D341Med (cell line): ENCODE measurements around the gene PPHLN1.
"Not testable (repeated sequence)": the region's sequence is repeated elsewhere in the genome, so short reads cannot be mapped to it uniquely, and the experiment has no call there.

Experiments used
- DNase-seq: peaks from one replicate; pipeline ENCODE4 v3.0.0; 2012; ENCODE audit warnings: low spot score

PPHLN1 gene

DNA sequence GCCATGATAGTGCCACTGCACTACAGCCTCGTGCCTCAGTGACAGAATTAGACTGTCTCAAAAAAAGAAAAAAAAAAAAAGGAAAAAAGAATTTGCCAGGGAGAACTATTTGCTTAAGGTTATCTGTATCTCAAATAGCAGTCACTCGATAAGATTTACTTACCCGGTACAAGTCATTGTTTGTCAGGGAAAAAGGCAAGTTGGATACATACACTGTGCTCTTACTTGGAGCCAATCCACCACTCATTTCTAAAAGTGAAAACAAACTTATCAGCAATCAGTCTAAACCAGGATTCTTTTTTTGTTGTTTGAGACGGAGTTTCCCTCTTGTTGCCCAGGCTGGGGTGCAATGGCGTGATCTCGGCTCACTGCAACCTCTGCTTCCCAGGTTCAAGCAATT, 2.1 kb upstream of the PPHLN1 start:
- DNase-seq: no peak

DNA sequence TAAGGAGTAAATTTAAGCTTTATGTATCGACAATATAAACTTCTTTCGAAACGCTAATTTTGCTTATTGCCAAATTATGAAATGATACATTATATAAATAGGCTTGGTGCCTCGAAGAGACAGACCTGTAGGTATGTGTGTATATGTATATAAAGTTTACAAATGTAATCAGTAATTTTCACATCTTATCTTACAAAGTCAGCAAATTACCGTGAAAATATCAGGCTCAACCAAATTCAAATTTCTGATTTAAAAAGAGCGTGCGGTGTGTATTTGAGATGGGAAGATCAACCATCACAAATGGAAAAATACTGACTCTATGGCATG, 678 bp upstream of the PPHLN1 start:
- DNase-seq: no peak

DNA sequence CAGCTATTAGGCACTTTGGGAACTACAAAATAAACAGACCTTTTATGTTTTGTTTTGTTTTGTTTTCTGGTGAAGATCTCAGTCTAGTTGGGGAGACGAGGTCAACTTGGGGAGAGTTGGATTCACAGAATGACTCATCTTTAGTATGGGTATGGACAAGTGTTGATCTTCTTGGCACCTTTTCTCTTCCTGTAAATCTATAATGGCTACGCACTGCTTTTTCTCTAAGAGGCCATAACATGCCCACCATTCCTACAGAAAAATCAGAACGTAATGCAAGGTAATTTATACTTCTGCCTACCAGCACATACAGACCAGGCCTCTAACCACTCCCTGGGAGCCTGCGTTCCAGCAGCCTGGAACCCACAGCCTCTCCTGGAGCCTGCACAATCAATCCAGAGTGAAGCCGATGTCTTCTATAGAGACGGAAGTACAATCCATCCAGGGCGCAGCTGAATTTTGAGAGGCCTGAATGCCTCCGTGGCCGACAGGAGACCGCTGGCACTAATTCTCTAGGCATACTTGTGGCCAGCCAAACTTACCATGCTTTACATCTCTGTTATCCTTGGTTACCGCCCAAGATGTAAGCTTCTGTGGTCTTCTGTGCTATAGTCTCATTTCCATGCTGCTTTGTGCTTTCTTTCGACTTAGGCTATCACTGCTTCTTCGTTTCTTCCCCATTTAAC, 717 bp downstream of the PPHLN1 start:
- peak; percentile 45 for DNase-seq

DNA sequence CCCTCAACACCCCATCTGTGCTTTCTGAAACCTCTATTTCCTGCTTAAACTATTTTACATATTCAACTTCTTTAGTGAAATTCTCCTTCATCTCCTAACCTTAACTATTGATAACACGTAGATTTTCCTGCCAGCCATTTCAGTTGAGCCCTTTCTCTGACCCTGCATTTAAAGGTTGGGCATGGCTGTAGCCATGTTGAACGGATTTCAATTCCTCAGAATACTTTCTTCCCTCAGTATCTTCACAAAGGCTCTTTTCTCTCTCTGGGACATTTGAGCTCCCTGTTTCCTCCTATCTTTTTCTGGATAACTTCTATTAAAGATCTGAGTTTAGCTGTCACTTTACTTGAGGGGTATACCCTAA, 1.2 kb downstream of the PPHLN1 start:
- DNase-seq: no peak

DNA sequence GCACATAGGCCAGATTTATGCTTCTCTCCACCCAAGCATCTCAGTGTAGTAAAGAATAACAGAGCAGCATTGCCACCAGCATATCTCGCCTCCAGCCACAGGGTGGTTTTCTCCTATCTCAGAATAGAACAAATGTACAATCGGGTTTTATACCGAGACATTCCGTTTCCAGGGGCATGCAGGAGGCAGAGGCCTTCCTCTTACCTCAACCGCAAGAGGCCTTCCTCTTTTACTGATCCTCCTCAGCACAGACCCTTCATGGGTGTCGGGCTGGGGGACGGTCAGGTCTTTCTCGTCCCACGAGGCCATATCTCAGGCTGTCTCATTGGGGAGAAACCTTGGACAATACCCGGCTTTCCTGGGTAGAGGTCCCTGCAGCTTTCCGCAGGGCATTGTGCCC, 4.1 kb downstream of the PPHLN1 start:
- DNase-seq: not testable (repeated sequence)

DNA sequence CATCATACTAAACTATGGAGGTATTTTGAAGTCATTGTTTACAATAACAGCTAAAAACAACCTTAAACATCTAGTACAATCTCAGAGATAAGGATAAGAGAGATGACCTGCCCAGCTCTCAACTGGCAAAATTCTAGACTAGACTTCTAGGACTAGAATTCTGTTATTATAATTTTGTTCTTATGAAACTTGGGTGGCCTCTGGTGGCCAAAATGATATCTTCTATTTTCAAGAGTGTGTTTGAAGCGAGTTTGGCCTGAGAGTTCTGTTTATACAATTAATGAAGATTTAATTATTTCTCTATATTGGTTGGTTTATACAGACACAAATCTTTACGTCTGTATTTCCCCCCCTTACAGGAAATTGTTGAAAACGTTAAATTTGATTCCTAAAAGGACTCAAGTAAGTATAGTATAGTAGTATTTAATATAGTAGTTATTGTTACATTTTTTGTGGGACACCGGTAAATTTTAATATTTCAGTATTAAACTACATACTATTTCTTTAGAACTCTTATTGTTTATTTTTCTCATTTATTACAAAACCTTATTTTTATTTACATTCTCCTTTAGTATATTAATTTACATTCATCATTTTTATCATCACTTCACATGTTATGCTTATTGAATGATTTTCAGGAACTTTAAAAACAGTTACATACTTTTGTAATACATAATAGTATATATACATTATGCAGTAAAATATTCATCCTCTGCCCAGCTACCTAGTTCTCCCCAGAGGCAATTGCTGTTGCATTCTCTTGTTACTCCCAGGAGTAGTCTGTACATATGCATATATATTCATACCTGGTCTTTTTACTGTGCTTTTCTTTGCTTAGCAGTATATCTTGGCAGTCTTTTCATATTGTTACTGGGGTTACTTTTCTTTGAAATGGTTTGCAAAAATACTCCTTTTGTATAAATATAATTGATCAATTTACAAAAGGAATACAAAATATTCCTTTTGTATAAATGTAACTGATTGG, 6.6 kb downstream of the PPHLN1 start:
- peak; percentile 51 for DNase-seq

DNA sequence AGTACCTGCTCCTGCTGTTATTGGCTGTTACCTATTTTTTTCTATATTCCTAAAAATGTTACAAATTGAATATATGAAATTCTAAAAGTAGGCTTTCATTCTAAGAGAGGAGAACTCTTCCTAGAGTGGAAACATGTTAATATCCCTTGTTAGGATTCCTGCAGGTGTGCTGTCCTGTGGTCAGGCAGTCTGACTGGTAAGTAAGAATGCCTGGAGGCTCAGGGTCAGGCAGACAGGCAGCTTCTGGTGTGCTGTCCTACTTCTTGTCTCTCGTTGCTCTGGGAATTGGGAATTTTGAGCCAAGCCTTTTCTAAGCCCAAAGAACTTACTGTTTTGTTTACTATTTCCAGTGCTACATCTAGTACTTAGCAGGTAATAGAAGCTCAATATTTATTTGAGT, 10.3 kb downstream of the PPHLN1 start:
- DNase-seq: no peak

DNA sequence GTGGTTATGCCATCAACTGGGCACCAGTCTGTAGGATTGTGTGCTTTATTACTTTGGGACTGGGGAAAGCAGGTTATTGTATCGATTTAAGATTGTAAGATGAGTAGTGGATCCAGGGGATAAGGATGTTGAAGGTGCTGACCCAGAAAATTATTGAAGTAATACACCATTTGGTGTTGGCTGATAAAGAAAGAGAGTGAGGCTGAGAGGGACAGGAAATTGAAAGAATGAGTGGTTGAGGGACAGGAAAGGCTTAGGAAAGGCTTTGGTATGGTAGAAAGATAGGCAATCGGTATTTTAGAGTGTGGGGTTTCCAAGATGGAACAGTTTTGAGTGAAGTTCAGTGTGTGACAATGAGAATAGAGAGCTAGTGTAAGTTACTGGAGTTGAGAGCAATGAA, 12.3 kb downstream of the PPHLN1 start:
- no peak for DNase-seq

DNA sequence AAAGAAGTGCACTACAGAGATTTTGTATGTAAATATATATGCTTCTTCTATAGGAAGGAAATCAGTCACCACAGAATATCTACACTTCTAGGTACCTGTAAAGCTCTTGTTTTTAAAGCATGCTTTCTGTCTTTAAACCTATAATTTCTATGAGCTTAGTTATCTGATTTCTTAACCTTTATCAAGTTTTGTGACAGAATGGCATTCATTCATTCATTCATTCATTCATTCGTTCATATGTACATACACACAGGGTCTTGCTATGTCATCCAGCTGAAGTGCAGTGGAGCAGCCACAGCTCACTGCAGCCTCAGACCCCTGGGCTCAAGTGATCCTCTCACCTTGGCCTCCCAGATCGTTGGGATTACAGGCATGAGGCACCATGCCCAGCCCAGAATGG, 16.1 kb downstream of the PPHLN1 start:
- DNase-seq: no peak

DNA sequence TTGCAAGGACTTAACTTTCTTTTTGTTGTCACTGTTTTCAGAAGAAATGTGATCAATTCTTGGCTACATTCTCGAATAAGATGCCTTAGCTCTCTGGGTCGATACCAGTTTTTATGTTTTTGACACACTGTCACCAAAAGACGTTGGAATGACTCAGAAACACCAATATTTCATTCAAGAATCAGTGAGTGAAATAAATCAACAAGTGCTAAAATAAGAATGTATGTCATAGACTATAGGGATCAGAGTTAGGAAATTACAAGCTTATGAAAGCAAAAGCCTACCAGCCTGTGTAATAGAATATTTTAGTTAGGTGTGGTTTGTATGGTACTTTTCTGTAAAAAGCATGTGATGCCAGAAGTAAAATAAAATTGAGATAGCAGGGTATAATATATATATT, 17.8 kb downstream of the PPHLN1 start:
- no peak for DNase-seq

DNA sequence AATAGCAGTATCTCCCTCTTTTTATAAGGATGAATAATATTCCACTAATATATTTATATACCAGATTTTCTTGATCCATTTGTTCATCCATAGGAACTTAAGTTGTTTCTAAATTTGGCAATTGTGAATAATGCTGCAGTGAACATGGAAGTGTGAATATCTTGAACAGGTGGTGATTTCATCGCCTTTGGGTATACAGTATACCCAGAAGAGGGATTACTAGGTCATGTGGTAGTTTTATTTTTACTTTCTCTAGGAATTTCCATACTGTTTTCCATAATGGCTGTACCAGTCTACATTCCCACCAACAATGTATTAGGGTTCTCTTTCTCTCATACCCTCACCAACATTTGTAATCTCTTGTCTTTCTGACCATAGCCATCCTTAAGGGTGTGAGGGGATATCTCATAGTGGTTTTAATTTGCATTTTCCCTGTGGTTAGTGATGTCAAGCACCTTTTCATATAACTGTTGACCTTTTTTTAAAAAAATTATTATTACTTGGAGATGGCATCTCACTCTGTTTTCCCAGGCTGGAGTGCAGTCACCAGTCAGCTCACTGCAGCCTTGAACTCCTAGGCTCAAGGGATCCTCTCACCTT, 20.5 kb downstream of the PPHLN1 start:
- DNase-seq: no peak

DNA sequence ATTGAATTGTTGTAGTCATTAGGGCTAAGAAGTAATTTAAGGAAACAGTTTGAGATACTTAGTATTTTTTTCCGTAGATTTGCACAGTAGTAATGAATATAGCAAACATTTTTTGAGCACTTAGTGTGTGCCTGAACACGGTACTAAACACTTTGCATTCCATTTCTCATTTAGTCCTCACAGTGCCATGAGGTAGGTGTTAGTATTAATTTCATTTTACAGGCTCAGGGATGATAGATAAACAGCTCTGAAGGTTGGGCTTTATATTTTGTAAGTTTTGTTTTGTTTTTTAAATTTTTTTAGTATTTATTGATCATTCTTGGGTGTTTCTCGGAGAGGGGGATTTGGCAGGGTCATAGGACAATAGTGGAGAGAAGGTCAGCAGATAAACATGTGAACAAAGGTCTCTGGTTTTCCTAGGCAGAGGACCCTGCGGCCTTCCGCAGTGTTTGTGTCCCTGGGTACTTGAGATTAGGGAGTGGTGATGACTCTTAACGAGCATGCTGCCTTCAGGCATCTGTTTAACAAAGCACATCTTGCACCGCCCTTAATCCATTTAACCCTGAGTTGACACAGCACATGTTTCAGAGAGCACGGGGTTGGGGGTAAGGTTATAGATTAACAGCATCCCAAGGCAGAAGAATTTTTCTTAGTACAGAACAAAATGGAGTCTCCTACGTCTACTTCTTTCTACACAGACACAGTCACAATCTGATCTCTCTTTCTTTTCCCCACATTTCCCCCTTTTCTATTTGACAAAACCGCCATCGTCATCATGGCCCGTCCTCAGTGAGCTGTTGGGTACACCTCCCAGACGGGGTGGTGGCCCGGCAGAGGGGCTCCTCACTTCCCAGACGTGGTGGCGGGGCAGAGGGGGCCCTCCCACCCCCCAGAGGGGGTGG, 23.4 kb downstream of the PPHLN1 start:
- not testable (repeated sequence) for DNase-seq

DNA sequence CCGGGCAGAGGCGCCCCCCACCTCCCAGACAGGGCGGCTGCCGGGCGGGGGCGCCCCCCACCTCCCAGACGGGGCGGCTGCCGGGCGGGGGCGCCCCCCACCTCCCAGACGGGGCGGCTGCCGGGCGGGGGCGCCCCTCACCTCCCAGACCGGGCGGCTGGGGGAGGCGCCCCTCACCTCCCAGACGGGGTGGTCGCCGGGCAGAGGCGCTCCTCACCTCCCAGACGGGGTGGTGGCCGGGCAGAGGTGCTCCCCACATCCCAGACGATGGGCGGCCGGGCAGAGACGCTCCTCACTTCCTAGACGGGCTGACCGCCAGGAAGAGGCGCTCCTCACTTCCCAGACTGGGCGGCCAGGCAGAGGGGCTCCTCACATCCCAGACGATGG, 24.0 kb downstream of the PPHLN1 start:
- not testable (repeated sequence) for DNase-seq

DNA sequence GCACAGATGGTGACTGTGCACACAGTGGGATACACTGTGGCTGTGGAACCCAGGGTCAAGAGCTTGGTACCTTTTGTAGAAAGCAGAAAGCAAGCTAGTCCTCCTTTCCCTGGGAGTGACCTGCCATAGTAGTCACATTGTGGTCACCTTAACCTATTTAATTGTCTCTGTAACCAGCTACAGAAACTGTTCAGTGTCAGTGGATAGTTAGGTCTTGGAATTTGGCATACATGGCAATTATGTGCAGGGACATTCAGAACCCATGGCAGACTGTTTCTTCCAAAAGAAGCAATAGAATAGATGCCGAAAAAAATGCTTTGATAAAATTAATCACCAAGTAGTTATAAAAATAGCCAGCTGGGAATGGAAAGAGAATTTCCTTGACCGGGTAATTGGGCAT, 30.4 kb downstream of the PPHLN1 start:
- no peak for DNase-seq

DNA sequence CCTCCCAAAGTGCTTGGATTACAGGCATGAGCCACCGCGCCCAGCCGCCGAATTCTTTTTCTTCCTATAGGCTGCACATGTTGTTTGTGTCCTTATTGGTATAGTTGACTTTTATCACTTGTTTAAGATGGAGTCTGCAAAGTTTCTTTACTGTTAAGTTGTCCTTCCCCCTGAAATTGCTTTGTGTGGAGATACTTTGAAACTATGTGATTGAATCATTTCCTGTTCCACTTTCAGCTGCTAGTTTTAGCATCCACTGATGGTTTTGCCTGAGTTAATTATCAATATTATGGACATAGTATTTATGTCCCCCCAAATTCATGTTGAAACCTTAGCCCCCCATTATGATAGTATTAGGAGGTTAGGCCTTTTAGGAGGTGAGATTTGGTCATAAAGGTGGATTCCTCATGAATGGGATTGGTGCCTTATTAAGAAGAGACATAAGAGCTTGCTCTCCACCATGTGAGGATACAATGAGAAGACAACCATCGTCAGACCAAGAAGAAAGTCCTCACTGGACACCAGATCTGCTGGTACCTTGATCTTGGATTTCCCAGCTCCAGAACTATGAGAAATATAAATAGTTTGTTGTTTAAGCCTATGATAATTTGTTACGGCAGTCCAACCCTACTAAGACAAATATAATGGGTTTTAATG, 34.9 kb downstream of the PPHLN1 start:
- no peak for DNase-seq

DNA sequence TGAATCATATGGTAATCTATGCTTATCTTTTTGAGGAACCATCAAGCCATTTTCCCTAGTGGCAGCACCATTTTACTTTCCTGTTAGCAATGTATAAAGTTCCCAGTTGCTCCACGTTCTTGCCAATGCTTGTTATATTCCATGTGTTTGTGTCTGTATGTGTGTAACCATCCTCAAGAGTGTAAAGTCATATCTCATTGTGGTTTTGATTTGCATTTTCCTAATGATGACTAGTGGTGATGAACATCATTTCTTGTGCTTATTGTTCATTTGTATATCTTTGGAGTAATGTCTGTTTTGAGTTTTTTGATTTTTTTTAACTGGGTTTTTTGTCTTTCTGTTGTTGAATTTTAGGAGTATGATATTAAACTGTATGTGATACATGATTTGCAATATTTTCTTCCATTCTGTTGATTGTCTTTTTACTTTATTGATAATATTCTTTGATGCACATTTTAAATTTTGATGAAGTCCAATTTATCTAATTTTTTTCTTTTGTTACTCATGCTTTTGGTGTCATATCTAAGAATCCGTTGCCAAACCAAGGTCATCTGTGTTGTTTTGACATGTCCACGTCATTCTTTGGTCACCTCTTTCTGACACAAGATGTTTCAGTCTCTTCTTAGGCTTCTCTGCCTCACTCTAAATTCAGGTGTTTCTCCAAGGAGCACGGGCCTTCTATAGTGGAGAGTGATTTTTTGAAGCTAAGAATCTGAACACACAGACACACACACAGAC, 36.1 kb downstream of the PPHLN1 start:
- DNase-seq: no peak

DNA sequence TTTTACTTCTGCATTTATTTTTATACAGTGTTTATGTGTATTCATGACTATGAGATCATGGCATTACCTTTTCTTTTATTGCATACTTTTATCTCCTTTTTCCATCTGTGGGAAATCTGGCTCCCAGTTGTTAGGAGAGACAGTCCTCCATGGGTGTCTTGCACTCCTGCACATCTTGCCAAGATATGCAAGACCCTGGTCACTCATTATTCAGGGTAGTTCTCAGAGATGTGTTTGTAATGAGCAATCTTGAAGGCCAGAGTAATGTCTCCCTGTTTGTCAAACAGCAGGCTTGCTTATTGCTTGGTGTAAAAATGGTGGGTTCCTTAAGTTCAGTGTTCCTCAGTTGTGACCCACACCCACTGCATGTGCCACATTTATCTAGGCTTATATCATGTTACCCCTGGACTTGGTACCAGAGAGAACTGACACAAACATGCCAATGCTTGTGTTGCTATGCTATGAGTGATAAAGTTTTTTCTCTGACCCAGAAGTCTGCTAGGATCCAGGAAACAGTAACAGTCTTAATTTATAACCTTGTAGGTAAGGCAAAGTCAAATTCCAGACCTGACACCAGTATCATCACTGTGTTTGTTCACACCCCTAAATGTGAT, 36.8 kb downstream of the PPHLN1 start:
- DNase-seq: no peak

DNA sequence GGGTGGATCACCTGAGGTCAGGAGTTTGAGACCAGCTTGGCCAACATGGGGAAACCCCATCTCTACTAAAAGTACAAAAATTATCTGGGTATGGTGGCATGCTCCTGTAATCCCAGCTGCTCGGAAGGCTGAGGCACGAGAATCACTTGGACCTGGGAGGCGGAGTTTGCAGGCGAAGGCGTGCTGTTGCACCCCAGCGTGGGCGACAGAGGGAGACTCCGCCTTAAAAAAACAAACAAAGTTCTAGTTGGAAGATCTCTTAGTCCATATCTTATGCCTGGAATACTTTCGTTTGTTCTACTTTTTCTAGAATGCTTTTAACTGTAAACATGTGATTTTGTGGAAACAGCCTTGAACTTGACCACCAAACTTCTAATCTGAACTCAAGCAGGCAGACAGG, 38.7 kb downstream of the PPHLN1 start:
- no peak for DNase-seq

DNA sequence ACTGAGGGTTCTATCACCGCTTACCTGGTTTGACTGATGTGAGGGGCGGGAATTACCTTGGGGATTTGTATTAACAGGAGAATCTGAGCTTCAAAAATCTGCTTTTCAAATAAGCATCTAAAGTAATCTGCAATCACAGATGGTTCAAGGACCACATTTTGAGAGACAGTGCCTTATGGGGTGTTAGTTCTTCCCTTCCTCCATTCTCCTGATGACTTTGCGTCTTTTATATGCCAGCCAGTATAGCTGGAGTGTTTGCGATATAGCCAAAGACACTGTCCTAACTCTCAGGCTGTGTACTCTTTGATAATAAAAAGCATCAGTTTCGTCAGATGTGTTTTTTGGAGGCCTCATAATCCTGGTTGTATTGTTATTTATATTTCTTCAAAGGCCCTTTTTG, 39.5 kb downstream of the PPHLN1 start:
- peak; percentile 33 for DNase-seq

DNA sequence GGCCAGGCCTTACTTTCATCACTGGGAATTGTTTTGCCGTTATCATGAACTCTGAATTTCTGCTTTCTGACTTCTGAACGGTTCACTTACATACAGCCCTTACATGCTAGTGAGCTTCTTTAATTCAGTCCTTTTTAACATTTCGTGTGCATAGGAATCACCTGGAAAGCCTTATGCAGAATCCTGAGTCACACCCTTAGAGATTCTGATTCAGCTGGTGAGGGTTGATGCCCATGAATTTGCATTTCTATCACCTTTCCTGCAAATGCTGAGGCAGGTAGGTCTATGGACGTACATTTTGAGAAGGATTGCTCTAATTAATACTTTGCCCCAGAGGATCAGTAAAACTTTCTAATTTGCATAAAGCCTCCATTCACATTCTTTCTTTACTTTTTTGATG, 44.0 kb downstream of the PPHLN1 start:
- DNase-seq: no peak
